Stomach (tissue), 9 donors: ENCODE measurements around the gene DCAF11. TPM values are rescaled to one million over a fixed set of nuclear protein-coding genes. Genes with fewer than 3 reads are reported as not detected.

Source experiments
- DNase-seq, 2 donors: peaks; one replicate each; pipeline versions ENCODE4 v3.0.0 to v3.0.0-alpha.2; 2013 to 2019
- H3K27ac ChIP-seq, 5 donors: fragments of 200-600 bp in 4 of 5; sonication (generic) in 4 of 5; one replicate each; pipeline ENCODE4 v1.5.1; 2013 to 2019; ENCODE audit warnings: mild to moderate bottlenecking in 1 of 5, moderate library complexity in 1 of 5
- H3K27me3 ChIP-seq, 3 donors: fragments of 200-600 bp; sonication (generic); one replicate each; pipeline ENCODE4 v1.5.1; 2017 to 2019; ENCODE audit warnings: mixed run types in 1 of 3
- H3K36me3 ChIP-seq, 4 donors: fragments of 200-600 bp; sonication (generic); 1 replicate in 3 of 4; 2 replicates in 1 of 4; pipeline ENCODE4 v1.5.1; 2016 to 2019
- H3K4me1 ChIP-seq, 4 donors: fragments of 200-600 bp; sonication (generic); one replicate each; pipeline ENCODE4 v1.5.1; 2016 to 2019
- H3K4me3 ChIP-seq, 4 donors: fragments of 200-600 bp; sonication (generic) in 3 of 4; one replicate each; pipeline ENCODE4 v1.5.1; 2016 to 2019; ENCODE audit warnings: mild to moderate bottlenecking in 1 of 4
- H3K9me3 ChIP-seq, 4 donors: fragments of 200-600 bp; sonication (generic); one replicate each; pipeline ENCODE4 v1.5.1; 2016 to 2019
- CTCF ChIP-seq, 7 experiments: fragments of 450-650 bp in 4 of 7; fragments of 200-600 bp in 3 of 7; sonication (generic) in 3 of 7; IDR thresholded peaks; one replicate each; pipeline ENCODE4 v1.5.1; 2016 to 2019; ENCODE audit warnings: antibody characterized with exemption in 7 of 7, control low read depth in 2 of 7, mild to moderate bottlenecking in 1 of 7
- EP300 ChIP-seq: sonication (generic); formaldehyde crosslinking; IDR thresholded peaks from one replicate; pipeline ENCODE4 v1.6.1; 2017; ENCODE audit warnings: antibody characterized with exemption
- POLR2A ChIP-seq, 4 donors: fragments of 450-650 bp; IDR thresholded peaks; one replicate each; pipeline ENCODE4 v1.6.1; 2016; ENCODE audit warnings: antibody characterized with exemption in 4 of 4, control low read depth in 2 of 4, mild to moderate bottlenecking in 1 of 4, moderate library complexity in 1 of 4
- POLR2AphosphoS5 ChIP-seq, 3 donors: sonication (generic); formaldehyde crosslinking; IDR thresholded peaks; one replicate each; pipeline ENCODE4 v1.6.1; 2016; ENCODE audit warnings: antibody characterized with exemption in 3 of 3
- WGBS, 5 donors: extraction: QIAGEN DNeasy Blood & Tissue Kit in 3 of 5; methylation state at CpG; one replicate each; pipeline versions ENCODE4 v1.1.5 to v1.1.7; 2013 to 2018; 5-methylcytosine and 5-hydroxymethylcytosine counted together
- intact Hi-C: fragments of 100-400 bp; cut with DNase I; formaldehyde crosslinking; loops from one replicate; pipeline ENCODE4 v1.15.1; 2023; ENCODE audit warnings: low total_unique reads
- polyA plus RNA-seq, 3 donors: library from polyadenylated mRNA; stranded (reverse); fragments of 200-250 nt; gene quantifications; one replicate each; pipeline ENCODE4 v1.2.3, GENCODE V29; 2013
- total RNA-seq, 5 donors: library from RNA; depleted of rRNA; stranded (reverse); fragments of >200 nt; gene quantifications; one replicate each; pipeline versions ENCODE4 v1.1.0 to v1.2.3, GENCODE V29; 2014 to 2016
- donor health status: healthy with polysubstance abuse.
- donor health status: Bipolar disorder and iron deficiency.
- donor health status: healthy.

DCAF11 gene
- total and polyA plus RNA-seq, 8 donors: 27.7 to 396 (median 65.4) TPM

- peaks cover 0 to 18% (median 8%) of the 10 kb centered on the region in 4 donors for H3K4me1 ChIP-seq
- H3K36me3 ChIP-seq: no peaks in the 10 kb centered on the region
- TF ChIP-seq POLR2AphosphoS5 (IDR thresholded peaks at IDR 0.05) (no peak), POLR2A (IDR thresholded peaks at IDR 0.05) (no peak), CTCF (IDR thresholded peaks at IDR 0.05) (no peak), EP300 (no peak)
- intact Hi-C loops: no loop called here
- H3K9me3 ChIP-seq: no peaks in the 10 kb centered on the region
- H3K27ac ChIP-seq: no peak overlapping the region
- 84 to 93% (median 89%) methylated on average over 1 of the region's 1 CpG for WGBS, 5 donors
- DNase-seq: no peak
- no peak overlapping the region for H3K4me3 ChIP-seq
- peaks cover 0 to 8% (median 0%) of the 10 kb centered on the region in 3 donors for H3K27me3 ChIP-seq
These were observed 27.6 kb upstream of the DCAF11 start for GRCh38 chr14:24087004-24087403.

DNA sequence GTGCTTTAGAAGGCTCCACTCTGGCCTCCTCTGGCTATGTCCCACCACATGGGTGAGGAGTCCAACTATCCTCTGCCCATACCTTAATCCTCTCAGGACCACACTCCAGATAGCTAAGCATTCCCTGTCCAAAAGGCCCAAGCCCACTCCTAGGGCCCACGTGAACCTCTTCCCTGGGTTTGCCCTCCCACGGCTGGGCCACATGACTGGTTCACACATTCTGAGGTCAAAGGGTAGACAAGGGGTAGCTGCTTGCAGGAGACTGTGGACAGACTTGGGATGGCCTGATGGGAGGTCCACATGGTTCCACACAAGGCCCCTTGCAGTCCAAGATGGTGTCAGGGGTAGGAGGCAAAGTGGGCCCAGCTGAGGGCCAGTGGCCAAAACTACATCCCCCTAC, 26.5 kb upstream of the DCAF11 start:
- intact Hi-C loops: no loop called here
- Histone ChIP-seq H3K4me3 (no peak overlapping the region), H3K4me1 (peaks cover 4 to 28% (median 15%) of the 10 kb centered on the region in 4 donors), H3K9me3 (no peaks in the 10 kb centered on the region), H3K27me3 (no peaks in the 10 kb centered on the region), H3K27ac (no peak overlapping the region), H3K36me3 (no peaks in the 10 kb centered on the region)
- DNase-seq: no peak
- 81 to 92% (median 83%) methylated on average over 2 of the region's 2 CpGs for WGBS, 5 donors
- TF ChIP-seq POLR2AphosphoS5 (IDR thresholded peaks at IDR 0.05): no peak
- no peak for TF ChIP-seq EP300
- no peak for TF ChIP-seq CTCF (IDR thresholded peaks at IDR 0.05)
- no peak for TF ChIP-seq POLR2A (IDR thresholded peaks at IDR 0.05)

DNA sequence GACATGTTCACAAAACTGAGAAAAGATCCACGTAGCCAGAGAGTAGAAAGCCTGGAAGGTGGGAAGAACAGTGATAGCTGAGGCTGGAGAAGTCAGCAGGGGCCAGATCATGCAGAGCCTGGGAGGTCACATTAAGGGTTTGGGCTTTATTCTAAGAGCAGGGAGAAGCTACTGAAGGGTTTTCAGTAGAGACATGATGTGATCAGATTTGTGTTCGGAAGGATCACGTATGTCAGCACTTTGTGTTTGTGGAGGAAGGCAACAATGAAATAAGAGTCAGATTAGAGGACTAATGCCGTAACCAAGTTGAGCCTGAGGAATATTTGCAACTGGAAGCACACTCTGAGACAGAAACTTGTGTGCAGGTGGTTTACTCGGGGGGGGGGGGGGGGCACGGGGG, 24.7 kb upstream of the DCAF11 start:
- Histone ChIP-seq H3K4me3 (no peak overlapping the region), H3K4me1 (peaks cover 10 to 41% (median 23%) of the 10 kb centered on the region in 4 donors), H3K27ac (no peak overlapping the region), H3K27me3 (no peaks in the 10 kb centered on the region), H3K36me3 (no peaks in the 10 kb centered on the region), H3K9me3 (no peaks in the 10 kb centered on the region)
- intact Hi-C loops: no loop called here
- TF ChIP-seq POLR2A (IDR thresholded peaks at IDR 0.05) (no peak), CTCF (IDR thresholded peaks at IDR 0.05) (no peak), POLR2AphosphoS5 (IDR thresholded peaks at IDR 0.05) (no peak), EP300 (no peak)
- no peak for DNase-seq
- 64 to 79% (median 74%) methylated on average over 6 of the region's 6 CpGs for WGBS, 5 donors

DNA sequence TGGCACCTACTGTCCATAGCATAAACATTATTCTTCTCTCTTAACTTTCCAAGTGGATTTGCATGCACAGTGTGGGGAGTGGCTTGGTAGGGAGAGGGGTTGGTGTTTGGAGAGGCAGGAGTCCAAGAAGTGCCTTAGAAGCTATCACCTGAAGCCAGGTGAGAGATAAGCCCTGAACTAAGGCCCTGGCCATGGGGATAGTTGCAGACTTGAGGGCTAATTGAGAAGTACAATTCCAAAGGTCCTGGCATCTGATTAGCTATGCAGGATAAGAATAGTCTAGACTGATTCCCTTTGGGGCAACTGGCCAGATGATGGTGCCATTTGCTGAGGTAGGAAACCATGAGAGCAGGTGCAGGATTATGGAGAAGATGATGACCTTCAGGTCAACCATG, 22.5 kb upstream of the DCAF11 start:
- intact Hi-C loops: no loop called here
- Histone ChIP-seq H3K4me3 (no peak overlapping the region), H3K27ac (peak overlapping the region in 3 of 5 donors; percentile 28 to 99 (median 94)), H3K9me3 (no peaks in the 10 kb centered on the region), H3K27me3 (no peaks in the 10 kb centered on the region), H3K4me1 (peaks cover 10 to 50% (median 35%) of the 10 kb centered on the region in 4 donors), H3K36me3 (no peaks in the 10 kb centered on the region)
- TF ChIP-seq EP300 (no peak), CTCF (IDR thresholded peaks at IDR 0.05) (no peak), POLR2AphosphoS5 (IDR thresholded peaks at IDR 0.05) (no peak), POLR2A (IDR thresholded peaks at IDR 0.05) (no peak)
- DNase-seq: peak in 1 of 2 donors; percentile 65
